GM21526 (cell line): ENCODE data around the gene PLSCR4.
"Not testable (repeated sequence)": the region's sequence is repeated elsewhere in the genome, so short reads cannot be mapped to it uniquely, and the experiment has no call there.

Source experiments
- ATAC-seq: cut with Tn5 transposase; IDR thresholded peaks from one replicate; pipeline ENCODE4 v1.9.1; 2021; ENCODE audit warnings: moderate library complexity; ENCODE audit not compliant: unreplicated experiment, low FRiP score

PLSCR4 gene

GRCh38 chr3:146249921-146250320 lies 984 bp downstream of the PLSCR4 start:
- no peak for ATAC-seq

- ATAC-seq = no peak
Measured at GRCh38 chr3:146247911-146248310, 3.0 kb downstream of the PLSCR4 start.

GRCh38 chr3:146246526-146246925 lies 4.4 kb downstream of the PLSCR4 start:
- ATAC-seq = no peak

GRCh38 chr3:146243559-146243958 lies 7.3 kb downstream of the PLSCR4 start:
- ATAC-seq = no peak

DNA sequence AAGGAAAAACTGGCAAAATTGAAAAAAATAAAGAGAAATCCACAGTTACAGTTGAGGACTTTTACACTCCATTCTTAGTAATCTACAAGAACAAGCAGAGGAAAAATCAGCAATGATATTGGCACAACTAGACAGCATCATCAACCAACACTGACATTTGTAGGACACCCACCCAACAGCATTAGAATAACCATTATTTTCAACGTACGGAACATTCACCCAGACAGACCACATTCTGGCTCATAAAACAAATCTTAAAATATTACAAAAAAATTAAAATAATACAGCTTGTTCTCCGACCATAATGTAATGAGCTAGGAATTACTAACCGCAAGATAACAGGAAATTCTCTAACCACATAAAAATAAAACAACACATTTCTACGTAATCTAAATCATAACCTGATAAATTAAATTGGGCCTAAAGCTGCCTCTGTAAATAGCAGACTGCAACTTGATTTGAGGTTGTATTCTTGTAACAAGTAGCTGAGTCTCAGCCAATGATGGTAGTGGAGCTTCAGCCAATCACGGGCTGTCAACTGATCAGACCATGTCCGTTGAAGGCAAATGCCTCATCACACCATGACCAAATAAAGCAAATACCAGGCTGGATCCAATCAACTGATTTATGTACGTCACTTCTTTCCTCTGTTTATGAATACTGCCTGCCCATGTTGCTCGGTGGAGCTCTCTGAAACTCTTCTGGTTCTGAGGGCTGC lies 9.2 kb downstream of the PLSCR4 start:
- ATAC-seq = no peak

DNA sequence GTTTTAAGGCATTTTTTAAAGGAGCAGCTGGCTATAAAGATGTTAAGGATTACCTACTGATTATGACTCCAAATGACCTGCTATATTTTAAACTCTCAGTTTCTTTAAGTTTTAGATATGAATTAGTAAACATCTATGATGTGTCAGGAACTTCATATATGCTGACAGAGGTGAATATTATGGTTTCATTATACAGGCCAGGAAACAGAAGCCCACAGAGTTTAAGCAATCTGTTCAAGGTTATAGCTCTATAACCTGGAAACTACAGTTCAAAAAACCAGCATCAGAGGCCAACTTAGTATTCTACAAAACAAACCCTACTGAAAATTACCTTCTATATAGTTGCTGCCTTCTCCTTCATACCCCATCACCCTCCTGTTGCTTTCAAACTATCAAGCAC lies 17.4 kb downstream of the PLSCR4 start:
- no peak for ATAC-seq

GRCh38 chr3:146227486-146227885 lies 23.4 kb downstream of the PLSCR4 start:
- no peak for ATAC-seq

DNA sequence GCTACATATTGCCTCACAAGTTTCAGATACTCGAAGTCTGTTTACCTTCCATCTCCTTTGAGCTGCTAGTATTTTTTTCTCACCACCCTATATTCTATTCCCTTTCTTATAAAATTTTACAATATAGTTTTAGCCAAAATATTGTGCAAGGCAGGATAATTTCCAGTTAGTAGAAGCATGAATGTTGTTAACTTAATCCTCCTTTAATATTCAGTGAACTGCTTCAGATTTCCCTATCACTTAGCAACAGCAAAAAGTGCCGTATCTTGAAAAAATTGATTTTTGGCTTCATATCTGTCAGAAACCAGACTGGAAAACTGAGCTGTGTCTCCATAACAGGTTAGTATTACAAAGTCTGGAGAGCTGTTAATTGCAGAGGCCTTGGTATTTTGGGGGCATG lies 24.0 kb downstream of the PLSCR4 start:
- ATAC-seq = no peak

- not testable (repeated sequence) for ATAC-seq
Measured at GRCh38 chr3:146225458-146225857, 25.4 kb downstream of the PLSCR4 start.

- ATAC-seq = no peak
Measured at GRCh38 chr3:146223401-146224373, 27.2 kb downstream of the PLSCR4 start.

- ATAC-seq = no peak
Measured at GRCh38 chr3:146222204-146223046, 28.5 kb downstream of the PLSCR4 start.

- no peak for ATAC-seq
Measured at GRCh38 chr3:146221276-146221675, 29.6 kb downstream of the PLSCR4 start.

GRCh38 chr3:146218880-146219866 lies 31.7 kb downstream of the PLSCR4 start:
- no peak for ATAC-seq

- no peak for ATAC-seq
Measured at GRCh38 chr3:146217324-146217723, 33.6 kb downstream of the PLSCR4 start.

DNA sequence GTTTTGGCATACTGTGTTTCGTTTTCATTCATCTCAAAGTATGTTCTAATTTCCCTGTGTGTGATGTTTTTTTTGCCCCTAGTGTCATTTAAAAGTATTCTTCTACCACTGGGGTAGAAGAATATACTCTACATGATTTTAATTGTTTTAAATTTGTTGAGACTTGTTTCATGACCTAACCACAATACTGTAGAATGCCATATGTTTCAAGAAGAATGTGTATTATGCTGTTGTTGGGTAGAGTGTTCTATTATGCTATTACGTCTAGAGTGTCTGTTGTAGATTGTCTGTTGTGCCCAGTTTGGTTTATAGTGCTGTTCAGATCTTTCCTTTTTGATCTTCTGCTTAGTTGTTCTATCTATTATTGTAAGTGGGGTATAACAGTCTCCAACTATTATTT lies 36.4 kb downstream of the PLSCR4 start:
- ATAC-seq = no peak

GRCh38 chr3:146209371-146209770 lies 41.5 kb downstream of the PLSCR4 start:
- no peak for ATAC-seq

- no peak for ATAC-seq
Measured at GRCh38 chr3:146203776-146204175, 47.1 kb downstream of the PLSCR4 start.

DNA sequence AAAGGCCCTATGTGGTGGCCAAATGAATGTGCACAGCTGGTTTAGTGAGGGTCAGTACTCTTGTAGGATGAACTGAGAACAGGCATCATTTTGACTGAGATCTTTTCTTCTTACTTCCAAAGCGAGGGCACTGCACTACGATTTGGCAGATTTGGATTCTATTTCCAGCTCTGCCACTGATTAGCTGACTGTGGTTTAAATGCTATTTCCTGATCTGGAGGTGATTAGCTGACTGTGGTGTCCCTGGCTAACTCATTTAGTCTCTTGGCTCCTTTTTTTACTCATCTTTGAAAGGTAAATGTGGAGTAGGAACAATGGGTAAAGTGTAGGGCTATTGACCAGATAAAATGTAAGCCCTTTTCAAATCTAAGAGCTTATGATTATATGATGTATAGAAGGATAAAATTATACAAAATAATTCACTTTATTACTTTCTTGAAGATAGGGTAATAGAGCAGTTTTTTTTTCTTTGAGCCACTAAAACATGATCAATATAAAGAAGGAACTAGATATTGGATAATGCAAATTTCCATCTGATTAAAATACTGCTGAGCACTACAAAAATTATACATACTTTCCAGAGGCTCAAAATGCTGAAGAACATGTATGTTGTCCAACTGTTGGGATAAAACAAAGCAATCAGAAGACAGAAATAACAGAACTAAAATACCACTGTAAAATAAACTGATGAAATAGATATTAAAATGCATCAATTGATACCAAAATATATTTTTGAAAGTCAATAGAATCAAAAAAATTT lies 50.3 kb downstream of the PLSCR4 start:
- ATAC-seq = no peak

DNA sequence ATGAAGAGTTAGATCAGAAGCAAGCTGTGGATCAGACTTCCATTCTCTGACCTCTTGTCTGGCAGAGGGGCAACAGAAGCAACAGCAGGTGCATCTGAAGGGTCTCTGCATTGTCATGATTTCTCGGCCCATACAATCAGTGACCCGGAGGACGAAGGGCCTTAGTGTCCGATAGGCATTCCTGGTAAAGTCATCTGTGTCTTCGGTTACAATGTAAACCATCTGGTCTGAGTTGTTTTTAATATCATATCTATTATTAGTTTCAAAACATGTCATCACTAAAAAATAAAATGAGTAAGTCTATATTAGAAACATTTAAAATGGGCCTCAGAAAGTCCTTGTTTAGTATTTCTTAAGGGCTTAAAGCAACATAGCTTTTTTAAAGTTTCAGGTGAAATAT lies 51.1 kb downstream of the PLSCR4 start:
- no peak for ATAC-seq
